ENCODE results near the gene TUT4.

TUT4 gene, protein sequence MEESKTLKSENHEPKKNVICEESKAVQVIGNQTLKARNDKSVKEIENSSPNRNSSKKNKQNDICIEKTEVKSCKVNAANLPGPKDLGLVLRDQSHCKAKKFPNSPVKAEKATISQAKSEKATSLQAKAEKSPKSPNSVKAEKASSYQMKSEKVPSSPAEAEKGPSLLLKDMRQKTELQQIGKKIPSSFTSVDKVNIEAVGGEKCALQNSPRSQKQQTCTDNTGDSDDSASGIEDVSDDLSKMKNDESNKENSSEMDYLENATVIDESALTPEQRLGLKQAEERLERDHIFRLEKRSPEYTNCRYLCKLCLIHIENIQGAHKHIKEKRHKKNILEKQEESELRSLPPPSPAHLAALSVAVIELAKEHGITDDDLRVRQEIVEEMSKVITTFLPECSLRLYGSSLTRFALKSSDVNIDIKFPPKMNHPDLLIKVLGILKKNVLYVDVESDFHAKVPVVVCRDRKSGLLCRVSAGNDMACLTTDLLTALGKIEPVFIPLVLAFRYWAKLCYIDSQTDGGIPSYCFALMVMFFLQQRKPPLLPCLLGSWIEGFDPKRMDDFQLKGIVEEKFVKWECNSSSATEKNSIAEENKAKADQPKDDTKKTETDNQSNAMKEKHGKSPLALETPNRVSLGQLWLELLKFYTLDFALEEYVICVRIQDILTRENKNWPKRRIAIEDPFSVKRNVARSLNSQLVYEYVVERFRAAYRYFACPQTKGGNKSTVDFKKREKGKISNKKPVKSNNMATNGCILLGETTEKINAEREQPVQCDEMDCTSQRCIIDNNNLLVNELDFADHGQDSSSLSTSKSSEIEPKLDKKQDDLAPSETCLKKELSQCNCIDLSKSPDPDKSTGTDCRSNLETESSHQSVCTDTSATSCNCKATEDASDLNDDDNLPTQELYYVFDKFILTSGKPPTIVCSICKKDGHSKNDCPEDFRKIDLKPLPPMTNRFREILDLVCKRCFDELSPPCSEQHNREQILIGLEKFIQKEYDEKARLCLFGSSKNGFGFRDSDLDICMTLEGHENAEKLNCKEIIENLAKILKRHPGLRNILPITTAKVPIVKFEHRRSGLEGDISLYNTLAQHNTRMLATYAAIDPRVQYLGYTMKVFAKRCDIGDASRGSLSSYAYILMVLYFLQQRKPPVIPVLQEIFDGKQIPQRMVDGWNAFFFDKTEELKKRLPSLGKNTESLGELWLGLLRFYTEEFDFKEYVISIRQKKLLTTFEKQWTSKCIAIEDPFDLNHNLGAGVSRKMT (N-terminal part only)

DNA sequence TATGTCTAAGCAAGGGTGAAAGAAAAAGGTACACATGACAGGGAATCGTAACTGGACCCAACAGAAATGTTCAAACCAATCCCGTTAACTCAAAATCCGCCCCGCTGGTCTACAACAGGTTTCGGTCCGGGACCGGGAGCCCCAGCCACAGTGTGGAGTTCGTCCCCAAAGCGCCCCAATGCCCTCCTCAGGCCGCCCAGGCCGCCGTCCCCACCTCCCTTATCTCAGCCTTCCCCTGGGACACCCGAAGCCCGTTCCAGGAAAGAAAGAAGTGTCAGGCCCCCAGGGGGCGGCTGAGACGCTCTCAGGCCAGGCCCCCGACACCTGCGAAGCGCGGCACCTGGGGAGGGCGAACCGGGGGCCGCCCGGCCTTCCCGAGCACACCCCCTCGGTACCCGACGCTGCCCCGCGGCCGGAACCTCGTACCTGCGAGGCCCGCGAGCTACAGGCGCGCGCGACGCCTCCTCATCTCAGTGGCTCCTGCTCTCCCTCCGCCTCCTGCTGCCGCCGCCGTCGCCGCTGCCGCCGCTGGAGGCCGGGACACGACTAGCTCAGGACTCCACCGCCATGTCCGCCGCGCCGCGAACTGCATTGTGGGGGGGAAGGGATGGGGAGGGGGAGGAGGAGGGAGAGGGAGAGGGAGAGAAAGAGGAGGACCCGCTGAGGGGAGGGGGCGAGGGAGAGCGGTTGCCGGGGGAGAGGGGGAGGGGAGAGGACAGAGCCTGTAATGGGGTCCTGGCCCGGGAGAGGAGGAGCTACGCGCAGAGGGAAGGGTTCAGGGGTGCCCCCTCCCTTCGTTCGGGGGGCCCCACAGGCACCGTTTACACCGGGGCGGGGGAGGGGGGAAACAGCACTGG, at the start of gene TUT4:
TUT4 (minus strand) TSS at position 588 of the 857 bp plus-strand sequence. CDS start 26,812 bp downstream, outside the sequence.
- TF ChIP-seq, protein P1, sequence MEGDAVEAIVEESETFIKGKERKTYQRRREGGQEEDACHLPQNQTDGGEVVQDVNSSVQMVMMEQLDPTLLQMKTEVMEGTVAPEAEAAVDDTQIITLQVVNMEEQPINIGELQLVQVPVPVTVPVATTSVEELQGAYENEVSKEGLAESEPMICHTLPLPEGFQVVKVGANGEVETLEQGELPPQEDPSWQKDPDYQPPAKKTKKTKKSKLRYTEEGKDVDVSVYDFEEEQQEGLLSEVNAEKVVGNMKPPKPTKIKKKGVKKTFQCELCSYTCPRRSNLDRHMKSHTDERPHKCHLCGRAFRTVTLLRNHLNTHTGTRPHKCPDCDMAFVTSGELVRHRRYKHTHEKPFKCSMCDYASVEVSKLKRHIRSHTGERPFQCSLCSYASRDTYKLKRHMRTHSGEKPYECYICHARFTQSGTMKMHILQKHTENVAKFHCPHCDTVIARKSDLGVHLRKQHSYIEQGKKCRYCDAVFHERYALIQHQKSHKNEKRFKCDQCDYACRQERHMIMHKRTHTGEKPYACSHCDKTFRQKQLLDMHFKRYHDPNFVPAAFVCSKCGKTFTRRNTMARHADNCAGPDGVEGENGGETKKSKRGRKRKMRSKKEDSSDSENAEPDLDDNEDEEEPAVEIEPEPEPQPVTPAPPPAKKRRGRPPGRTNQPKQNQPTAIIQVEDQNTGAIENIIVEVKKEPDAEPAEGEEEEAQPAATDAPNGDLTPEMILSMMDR (IDR thresholded peaks at IDR 0.05; ENCODE audit: insufficient read depth, low read length, poor library complexity, severe bottlenecking): peak; percentile 9
- no peak for TF ChIP-seq EZH2phosphoT487 (conservative IDR thresholded peaks at IDR 0.05; ENCODE audit: low read length)
- H3K79me2 ChIP-seq (ENCODE audit: insufficient read depth, low read length): peaks cover 48% of the 10 kb centered on the region
- H3K9ac ChIP-seq (ENCODE audit: low read length): peak within 1 kb of the TSS; percentile 94
- no peaks in the 10 kb centered on the region for H3K27me3 ChIP-seq (ENCODE audit: low read length)
- no peaks in the 10 kb centered on the region for H3K36me3 ChIP-seq (ENCODE audit: low read length)
- H2AFZ ChIP-seq (ENCODE audit: low read depth, low read length, severe bottlenecking): peak within 1 kb of the TSS; percentile 89
- peak within 1 kb of the TSS; percentile 83 for H3K27ac ChIP-seq (ENCODE audit: low read depth, low read length)
- H3K4me3 ChIP-seq (ENCODE audit: insufficient read depth, low read length, poor library complexity, severe bottlenecking): peak within 1 kb of the TSS; percentile 61
- H3F3A ChIP-seq (ENCODE audit: insufficient read depth): peaks cover 44% of the 10 kb centered on the region
- H3K4me2 ChIP-seq (ENCODE audit: low read depth, low read length, poor library complexity, severe bottlenecking): peak within 1 kb of the TSS; percentile 82
- peaks cover 24% of the 10 kb centered on the region for H4K20me1 ChIP-seq (ENCODE audit: low read depth, low read length)
- no peaks in the 10 kb centered on the region for H3K9me3 ChIP-seq (ENCODE audit: insufficient read depth, low read length)
- H3K9me2 ChIP-seq (replicated peaks; ENCODE audit: insufficient read depth, low read length): no peaks in the 10 kb centered on the region

DNA sequence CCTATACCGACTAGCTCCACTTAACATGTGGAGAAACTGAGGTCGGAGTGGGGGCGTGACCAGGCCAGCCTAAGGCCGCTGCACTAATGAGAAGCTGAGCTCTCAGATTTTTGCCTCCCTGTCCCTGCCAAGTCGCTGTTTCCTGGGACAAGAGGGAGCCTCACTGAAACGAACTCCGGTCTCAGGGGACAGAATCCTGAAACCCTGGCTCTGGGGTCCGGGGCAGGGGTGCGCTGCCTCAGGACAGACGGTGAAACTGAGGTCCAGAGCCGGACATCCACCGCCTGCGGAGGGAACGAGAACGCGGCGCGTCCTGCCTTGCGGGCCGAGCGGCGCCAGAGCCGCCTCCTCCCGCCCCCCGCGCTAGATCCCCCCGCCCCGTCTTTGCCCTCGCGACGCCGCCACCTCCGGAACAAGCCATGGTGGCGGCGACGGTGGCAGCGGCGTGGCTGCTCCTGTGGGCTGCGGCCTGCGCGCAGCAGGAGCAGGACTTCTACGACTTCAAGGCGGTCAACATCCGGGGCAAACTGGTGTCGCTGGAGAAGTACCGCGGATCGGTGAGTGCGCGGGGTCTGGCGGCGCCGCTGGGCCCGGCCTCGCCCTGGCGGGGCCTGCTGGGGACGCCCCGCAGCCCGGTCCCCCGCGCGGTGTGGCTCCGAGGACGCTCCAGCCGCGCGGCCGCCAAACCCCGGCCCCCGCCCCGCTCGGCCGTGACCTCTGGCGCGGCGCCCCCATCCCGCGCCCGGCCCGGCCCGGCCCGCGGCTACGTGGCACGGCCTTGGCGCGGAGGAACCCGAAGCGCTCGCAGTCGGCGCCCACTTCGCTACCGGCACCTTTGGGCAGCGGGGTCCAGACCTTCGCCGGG, 49.3 kb upstream of the TUT4 start, which contains the start of gene GPX7:
GPX7 (plus strand) TSS at position 381 of the 865 bp plus-strand sequence; CDS start at position 420, 39 bp downstream.
- Histone ChIP-seq H3K27ac (ENCODE audit: low read depth, low read length) (peak within 1 kb of the TSS; percentile 61), H3K9me2 (replicated peaks; ENCODE audit: insufficient read depth, low read length) (no peaks in the 10 kb centered on the region), H4K20me1 (ENCODE audit: low read depth, low read length) (no peaks in the 10 kb centered on the region), H3K79me2 (ENCODE audit: insufficient read depth, low read length) (peaks cover 4% of the 10 kb centered on the region; the same call in 1 of the 2 replicates), H3K9me3 (ENCODE audit: insufficient read depth, low read length) (no peaks in the 10 kb centered on the region), H3K36me3 (ENCODE audit: low read length) (no peaks in the 10 kb centered on the region), H3K9ac (ENCODE audit: low read length) (peak within 1 kb of the TSS; percentile 57), H3K27me3 (ENCODE audit: low read length) (no peaks in the 10 kb centered on the region), H3K4me2 (ENCODE audit: low read depth, low read length, poor library complexity, severe bottlenecking) (peak within 1 kb of the TSS; percentile 53), H3F3A (ENCODE audit: insufficient read depth) (peaks cover 13% of the 10 kb centered on the region; the same call in 1 of the 2 replicates), H3K4me3 (ENCODE audit: insufficient read depth, low read length, poor library complexity, severe bottlenecking) (peak within 1 kb of the TSS; percentile 45), H2AFZ (ENCODE audit: low read depth, low read length, severe bottlenecking) (peak within 1 kb of the TSS; percentile 29)
- TF ChIP-seq, protein P1 (IDR thresholded peaks at IDR 0.05; ENCODE audit: insufficient read depth, low read length, poor library complexity, severe bottlenecking): no peak
- no peak for TF ChIP-seq EZH2phosphoT487 (conservative IDR thresholded peaks at IDR 0.05; ENCODE audit: low read length)

All from SU-DHL-6 (cell line).